ENCODE results near the gene BYSL.
"Not testable (repeated sequence)": the region's sequence is repeated elsewhere in the genome, so short reads cannot be mapped to it uniquely, and the experiment has no call there.

DNA sequence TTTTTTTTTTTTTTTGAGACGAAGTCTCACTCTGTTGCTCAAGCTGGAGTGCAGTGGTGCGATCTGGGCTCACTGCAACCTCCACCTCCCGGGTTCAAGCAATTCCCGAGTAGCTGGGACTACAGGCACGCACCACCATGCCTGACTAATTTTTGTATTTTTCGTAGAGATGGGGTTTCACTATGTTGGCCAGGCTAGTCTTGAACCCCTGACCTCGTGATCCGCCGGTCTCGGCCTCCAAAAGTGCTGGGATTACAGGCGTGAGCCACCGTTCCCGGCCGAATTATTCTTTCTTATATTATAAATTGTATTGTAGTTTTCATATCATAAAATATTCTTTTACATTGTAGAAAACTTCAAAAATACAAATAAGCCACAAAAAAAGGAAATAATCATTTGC lies 21.6 kb downstream of the BYSL start:
- TF ChIP-seq, protein P1, sequence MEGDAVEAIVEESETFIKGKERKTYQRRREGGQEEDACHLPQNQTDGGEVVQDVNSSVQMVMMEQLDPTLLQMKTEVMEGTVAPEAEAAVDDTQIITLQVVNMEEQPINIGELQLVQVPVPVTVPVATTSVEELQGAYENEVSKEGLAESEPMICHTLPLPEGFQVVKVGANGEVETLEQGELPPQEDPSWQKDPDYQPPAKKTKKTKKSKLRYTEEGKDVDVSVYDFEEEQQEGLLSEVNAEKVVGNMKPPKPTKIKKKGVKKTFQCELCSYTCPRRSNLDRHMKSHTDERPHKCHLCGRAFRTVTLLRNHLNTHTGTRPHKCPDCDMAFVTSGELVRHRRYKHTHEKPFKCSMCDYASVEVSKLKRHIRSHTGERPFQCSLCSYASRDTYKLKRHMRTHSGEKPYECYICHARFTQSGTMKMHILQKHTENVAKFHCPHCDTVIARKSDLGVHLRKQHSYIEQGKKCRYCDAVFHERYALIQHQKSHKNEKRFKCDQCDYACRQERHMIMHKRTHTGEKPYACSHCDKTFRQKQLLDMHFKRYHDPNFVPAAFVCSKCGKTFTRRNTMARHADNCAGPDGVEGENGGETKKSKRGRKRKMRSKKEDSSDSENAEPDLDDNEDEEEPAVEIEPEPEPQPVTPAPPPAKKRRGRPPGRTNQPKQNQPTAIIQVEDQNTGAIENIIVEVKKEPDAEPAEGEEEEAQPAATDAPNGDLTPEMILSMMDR (IDR thresholded peaks at IDR 0.05) = not testable (repeated sequence)
- not testable (repeated sequence) for TF ChIP-seq POLR2AphosphoS5, POLR2A (IDR thresholded peaks at IDR 0.05)
